SK-N-MC (cell line): Measurements from ENCODE around the gene UBE2R2.

Source experiments
- EZH2 ChIP-seq: fragments of 200-600 bp; sonication (generic); IDR thresholded peaks from one replicate; pipeline ENCODE4 v1.6.1; 2017; ENCODE audit warnings: antibody characterized with exemption
- FOXP2 ChIP-seq: optimal IDR thresholded peaks from 2 replicates; pipeline ENCODE3; 2011; ENCODE audit warnings: mild to moderate bottlenecking, moderate library complexity; ENCODE audit not compliant: insufficient read depth; ENCODE audit errors: extremely low read length, control extremely low read depth
- POLR2AphosphoS5 ChIP-seq: IDR thresholded peaks from 2 replicates; pipeline ENCODE4 v1.6.1; 2012; ENCODE audit warnings: mild to moderate bottlenecking, low read depth, low read length, borderline replicate concordance

DNA sequence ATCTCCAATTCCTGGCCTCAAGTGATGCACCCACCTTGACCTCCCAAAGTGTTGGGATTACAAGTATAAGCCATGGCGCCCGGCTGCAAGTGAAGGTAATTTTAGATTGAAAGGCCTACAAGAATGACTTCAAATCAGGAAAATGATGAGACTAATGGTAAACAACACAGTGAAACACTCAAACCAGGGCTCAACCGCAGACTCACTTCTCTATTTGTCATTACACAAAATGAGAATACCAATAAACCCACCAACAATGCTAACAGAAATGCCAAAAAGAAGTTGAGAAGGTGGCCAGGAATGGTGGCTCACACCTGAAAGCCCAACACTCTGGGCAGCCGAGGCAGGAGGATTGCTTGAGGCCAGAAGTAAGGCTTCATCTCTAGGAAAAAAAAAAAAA, 139.6 kb downstream of the UBE2R2 start:
- no peak for TF ChIP-seq EZH2
- TF ChIP-seq POLR2AphosphoS5 = no peak
- TF ChIP-seq FOXP2 = no peak
